Measurements from ENCODE around the gene EDA. TPM values are rescaled to one million over a fixed set of nuclear protein-coding genes. Genes with fewer than 3 reads are reported as not detected.
A peak's percentile ranks its signal among the peaks of the same experiment; 100 is the strongest.

EDA gene
- total RNA-seq: 1 to 10 TPM; 2.0 to 6.1 TPM

DNA sequence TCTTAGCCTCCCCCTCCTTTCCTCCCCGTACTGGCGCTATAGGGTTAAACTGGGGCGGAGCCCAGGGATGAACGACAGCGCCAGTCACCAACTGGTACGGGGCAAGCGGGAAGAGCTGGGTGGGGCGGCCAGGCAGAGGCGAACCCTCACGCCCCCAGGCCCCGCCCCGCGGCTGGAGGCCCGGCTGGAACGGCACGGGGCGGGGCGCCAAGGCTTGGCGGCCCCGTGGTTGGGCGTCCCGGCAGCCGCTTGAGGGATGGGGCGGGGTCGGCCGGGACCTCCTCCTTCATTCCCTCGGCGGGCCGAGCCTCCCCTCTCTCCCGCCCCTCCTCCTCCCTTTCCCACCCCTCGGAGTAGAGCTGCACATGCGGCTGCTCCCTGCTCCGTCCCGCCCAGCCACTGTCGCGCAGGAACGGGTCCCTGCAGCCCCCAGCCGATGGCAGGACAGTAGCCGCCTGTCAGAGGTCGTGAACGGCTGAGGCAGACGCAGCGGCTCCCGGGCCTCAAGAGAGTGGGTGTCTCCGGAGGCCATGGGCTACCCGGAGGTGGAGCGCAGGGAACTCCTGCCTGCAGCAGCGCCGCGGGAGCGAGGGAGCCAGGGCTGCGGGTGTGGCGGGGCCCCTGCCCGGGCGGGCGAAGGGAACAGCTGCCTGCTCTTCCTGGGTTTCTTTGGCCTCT is at the start of gene EDA:
Gene EDA (plus strand): TSS at position 335 of the 678 bp plus-strand sequence.
- Histone ChIP-seq H3K27ac (no peak within 1 kb of the TSS), H3K4me1 (ENCODE audit: control insufficient read depth in 1 of 2, low read depth in 2 of 2) (no peaks in the 10 kb centered on the region), H3K36me3 (no peaks in the 10 kb centered on the region), H3K27me3 (replicated peaks; ENCODE audit: insufficient read depth) (no peaks in the 10 kb centered on the region), H3K9me3 (no peaks in the 10 kb centered on the region), H3K4me3 (peak within 1 kb of the TSS; percentile 82)
- TF ChIP-seq, protein P1, sequence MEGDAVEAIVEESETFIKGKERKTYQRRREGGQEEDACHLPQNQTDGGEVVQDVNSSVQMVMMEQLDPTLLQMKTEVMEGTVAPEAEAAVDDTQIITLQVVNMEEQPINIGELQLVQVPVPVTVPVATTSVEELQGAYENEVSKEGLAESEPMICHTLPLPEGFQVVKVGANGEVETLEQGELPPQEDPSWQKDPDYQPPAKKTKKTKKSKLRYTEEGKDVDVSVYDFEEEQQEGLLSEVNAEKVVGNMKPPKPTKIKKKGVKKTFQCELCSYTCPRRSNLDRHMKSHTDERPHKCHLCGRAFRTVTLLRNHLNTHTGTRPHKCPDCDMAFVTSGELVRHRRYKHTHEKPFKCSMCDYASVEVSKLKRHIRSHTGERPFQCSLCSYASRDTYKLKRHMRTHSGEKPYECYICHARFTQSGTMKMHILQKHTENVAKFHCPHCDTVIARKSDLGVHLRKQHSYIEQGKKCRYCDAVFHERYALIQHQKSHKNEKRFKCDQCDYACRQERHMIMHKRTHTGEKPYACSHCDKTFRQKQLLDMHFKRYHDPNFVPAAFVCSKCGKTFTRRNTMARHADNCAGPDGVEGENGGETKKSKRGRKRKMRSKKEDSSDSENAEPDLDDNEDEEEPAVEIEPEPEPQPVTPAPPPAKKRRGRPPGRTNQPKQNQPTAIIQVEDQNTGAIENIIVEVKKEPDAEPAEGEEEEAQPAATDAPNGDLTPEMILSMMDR (IDR thresholded peaks at IDR 0.05): no peak
- DNase-seq (ENCODE audit: low spot score): peak; percentile 24
- ATAC-seq (ENCODE audit: insufficient number of reproducible peaks, low FRiP score, low read depth): peak; percentile 90

GRCh38 chrX:69568828-69569227 is 47.1 kb upstream of the EDA start:
- DNase-seq (ENCODE audit: low spot score): no peak
- Histone ChIP-seq H3K36me3 (no peaks in the 10 kb centered on the region), H3K4me1 (ENCODE audit: control insufficient read depth in 1 of 2, low read depth in 2 of 2) (no peaks in the 10 kb centered on the region), H3K9me3 (no peaks in the 10 kb centered on the region), H3K4me3 (no peak overlapping the region), H3K27ac (no peak overlapping the region), H3K27me3 (replicated peaks; ENCODE audit: insufficient read depth) (no peaks in the 10 kb centered on the region)
- ATAC-seq (ENCODE audit: insufficient number of reproducible peaks, low FRiP score, low read depth): no peak
- TF ChIP-seq, protein P1 (IDR thresholded peaks at IDR 0.05): no peak

- no peaks in the 10 kb centered on the region for H3K9me3 ChIP-seq
- H3K27ac ChIP-seq: no peak overlapping the region
- H3K4me3 ChIP-seq: no peak overlapping the region
- DNase-seq (ENCODE audit: low spot score) (no peak), ATAC-seq (ENCODE audit: insufficient number of reproducible peaks, low FRiP score, low read depth) (no peak)
- no peaks in the 10 kb centered on the region for H3K36me3 ChIP-seq
- no peaks in the 10 kb centered on the region for H3K4me1 ChIP-seq (ENCODE audit: control insufficient read depth in 1 of 2, low read depth in 2 of 2)
- TF ChIP-seq, protein P1 (IDR thresholded peaks at IDR 0.05): no peak
- no peaks in the 10 kb centered on the region for H3K27me3 ChIP-seq (replicated peaks; ENCODE audit: insufficient read depth)
Measured at GRCh38 chrX:69597399-69597798, 18.5 kb upstream of the EDA start.

DNA sequence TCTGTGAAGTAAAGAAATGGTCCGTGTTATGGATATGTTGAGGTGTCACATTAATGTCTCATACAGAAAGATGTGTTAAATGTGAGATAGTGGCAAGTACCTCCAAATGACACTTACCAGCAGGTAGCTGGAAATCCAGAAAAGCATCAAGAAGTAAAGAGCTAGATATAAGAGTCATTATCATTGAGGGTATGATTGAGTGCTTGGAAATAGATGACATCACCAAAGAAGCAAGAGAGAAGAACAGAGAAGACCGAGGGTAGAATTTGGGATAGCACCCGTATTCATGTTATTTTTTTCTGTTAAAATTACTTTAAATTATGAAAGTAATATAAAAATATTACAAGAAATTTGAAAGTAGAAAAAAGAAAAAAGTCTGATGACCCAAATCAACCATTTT is 15.7 kb upstream of the EDA start:
- TF ChIP-seq, protein P1 (IDR thresholded peaks at IDR 0.05): no peak
- no peaks in the 10 kb centered on the region for H3K36me3 ChIP-seq

GRCh38 chrX:69603566-69604194 is 12.2 kb upstream of the EDA start:
- ATAC-seq (ENCODE audit: insufficient number of reproducible peaks, low FRiP score, low read depth) (no peak), DNase-seq (ENCODE audit: low spot score) (no peak)
- Histone ChIP-seq H3K27me3 (replicated peaks; ENCODE audit: insufficient read depth) (no peaks in the 10 kb centered on the region), H3K36me3 (no peaks in the 10 kb centered on the region), H3K9me3 (no peaks in the 10 kb centered on the region), H3K27ac (no peak overlapping the region), H3K4me3 (no peak overlapping the region), H3K4me1 (ENCODE audit: control insufficient read depth in 1 of 2, low read depth in 2 of 2) (no peaks in the 10 kb centered on the region)
- TF ChIP-seq, protein P1 (IDR thresholded peaks at IDR 0.05): no peak

More for the DNA sequence above, 15.7 kb upstream of the EDA start:
- Histone ChIP-seq H3K4me3 (no peak overlapping the region), H3K27ac (no peak overlapping the region), H3K9me3 (no peaks in the 10 kb centered on the region), H3K27me3 (replicated peaks; ENCODE audit: insufficient read depth) (no peaks in the 10 kb centered on the region), H3K4me1 (ENCODE audit: control insufficient read depth in 1 of 2, low read depth in 2 of 2) (no peaks in the 10 kb centered on the region)
- DNase-seq (ENCODE audit: low spot score): no peak
- ATAC-seq (ENCODE audit: insufficient number of reproducible peaks, low FRiP score, low read depth): no peak

All from thoracic aorta (tissue), 2 donors.